Stimulated activated CD4-positive, alpha-beta T cell treated with anti-CD3 and anti-CD28 coated beads, Interleukin-1b, Interleukin-23, amount 100 ng/mL, for 48 hours (primary cell): ENCODE results near the gene HEXB.
"Not testable (repeated sequence)": the region's sequence is repeated elsewhere in the genome, so short reads cannot be mapped to it uniquely, and the experiment has no call there.

Experiments
- DNase-seq: peaks from one replicate; pipeline ENCODE4 v3.0.0-alpha.2; 2020

HEXB gene

DNA sequence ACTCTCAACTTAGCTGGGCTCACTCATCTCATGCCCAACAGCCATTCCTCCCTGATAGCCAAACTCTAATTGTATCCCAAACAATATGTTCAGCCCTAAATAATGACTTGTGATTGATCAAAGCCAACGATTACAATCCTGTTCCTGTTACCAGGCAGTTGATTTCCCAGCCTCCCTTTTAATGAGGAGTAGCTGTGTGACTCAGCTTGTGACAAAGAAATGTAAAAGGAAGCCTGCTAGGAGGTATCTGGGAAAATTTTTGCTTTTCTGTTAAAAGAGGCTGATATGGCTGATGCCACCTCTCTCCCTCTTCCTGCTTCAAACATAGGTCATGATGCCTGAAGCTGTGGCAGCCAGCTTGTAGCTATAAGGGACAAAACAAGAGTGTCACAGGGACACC lies 24.9 kb upstream of the HEXB start:
- no peak for DNase-seq

DNA sequence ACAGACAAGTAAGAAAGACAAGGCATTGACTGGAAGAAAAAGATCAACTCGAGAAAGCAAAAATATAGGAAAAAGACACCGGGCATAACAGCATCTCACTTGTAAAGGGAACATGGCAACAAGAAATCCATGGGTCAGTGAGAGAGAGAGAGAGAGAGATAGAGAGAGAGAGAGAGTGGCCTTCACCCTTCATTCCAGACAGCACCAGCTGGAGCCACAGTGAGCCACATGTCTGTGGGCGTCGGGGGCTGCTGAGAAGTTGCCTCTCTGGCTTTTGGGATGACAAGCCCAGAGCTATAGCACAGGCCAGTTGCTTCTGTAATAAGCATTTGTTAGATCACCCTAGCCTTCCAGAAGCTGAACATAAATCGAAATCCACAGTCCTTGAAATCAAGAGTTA lies 24.2 kb upstream of the HEXB start:
- DNase-seq = no peak

DNA sequence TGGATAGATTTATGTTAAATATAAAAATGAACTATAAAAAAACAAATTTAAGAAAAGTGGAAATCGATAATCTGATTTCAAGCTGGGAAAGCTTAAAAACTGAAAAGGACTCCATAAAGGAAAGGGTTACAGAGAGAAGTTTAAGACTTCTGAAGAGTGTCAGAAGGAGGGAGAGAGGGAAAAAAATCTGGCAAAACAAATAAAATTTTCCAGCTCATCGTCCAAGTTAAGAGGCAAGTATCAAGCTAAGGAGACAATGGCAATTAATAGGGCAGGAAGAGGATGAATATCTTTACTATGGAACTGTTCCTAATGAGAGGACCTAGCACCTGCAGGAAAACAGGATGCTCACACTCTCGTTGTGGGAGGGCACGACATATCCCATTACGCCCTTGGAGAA lies 20.5 kb upstream of the HEXB start:
- no peak for DNase-seq

DNA sequence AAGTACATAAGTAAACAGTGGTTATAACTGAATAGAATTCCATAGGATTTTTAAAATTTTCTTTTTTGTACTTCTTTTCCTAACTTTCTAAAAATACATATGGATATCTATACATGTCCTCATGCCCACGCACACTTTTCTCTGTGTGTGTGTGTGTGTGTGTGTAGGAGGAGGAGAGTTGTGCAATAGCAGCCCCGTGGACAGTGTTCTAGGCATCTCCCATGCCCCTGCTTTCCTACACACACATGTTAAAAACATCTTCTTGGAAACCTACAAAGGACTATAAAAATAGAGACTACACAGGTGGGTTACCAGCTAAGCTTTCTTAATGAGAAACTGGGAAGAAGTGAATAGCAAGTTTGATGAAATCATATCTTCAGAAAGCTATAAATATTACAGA lies 19.8 kb upstream of the HEXB start:
- no peak for DNase-seq

DNA sequence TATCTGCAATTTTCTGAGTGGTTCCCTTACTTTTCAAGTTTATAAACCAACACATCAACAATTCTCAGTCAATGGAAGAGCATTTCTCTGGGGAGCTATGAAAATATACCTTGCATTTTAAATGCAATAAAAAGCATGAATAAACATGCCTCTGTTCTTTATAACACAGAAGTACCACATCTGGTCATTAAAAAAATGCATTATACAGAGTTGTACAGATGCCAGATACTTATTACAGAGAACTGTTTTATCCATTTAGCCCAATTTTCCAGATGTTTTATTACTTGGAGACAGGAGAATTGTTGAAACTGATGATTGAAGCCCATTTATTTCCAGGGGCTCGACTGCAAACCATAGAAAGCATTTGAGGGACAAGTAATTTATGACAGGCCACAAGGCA lies 19.2 kb upstream of the HEXB start:
- no peak for DNase-seq

DNA sequence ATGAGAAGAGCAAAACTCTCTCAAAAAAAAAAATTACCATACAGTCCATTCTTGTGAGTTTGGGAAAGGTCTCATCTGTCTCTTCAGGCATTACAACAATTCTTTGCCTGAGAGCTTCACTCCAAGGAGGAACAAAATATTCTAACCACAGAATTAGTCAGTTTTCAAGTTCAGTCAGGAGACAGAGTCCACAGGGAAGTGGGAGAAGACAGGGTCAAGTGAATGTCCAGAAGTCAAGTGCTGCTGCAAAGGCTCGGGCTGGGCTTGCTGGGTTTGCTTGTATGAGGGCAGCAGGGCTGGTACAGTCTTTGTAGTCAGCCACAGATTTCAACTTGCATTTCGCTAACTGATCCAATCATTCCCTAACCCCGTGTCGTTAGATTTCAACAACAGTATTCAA lies 17.6 kb upstream of the HEXB start:
- no peak for DNase-seq

DNA sequence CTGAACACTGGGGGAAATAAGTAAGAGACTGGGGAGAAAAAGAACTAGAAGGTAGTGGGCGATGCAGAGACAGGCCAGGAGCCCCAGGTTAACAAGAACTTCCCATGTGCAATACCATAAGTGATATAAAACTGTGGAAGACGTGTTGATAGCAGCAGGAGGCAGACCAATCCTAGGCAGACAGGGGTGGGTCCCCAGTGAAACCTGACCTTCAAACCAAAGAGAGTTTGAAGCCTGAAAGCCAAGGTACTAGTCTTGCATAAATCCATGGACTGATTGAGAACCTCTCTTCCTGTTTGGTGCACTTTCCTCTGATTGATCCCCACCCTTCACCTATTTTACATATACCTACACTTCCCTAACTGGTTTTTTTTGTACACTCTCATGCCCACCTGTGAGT lies 15.2 kb upstream of the HEXB start:
- DNase-seq = no peak

DNA sequence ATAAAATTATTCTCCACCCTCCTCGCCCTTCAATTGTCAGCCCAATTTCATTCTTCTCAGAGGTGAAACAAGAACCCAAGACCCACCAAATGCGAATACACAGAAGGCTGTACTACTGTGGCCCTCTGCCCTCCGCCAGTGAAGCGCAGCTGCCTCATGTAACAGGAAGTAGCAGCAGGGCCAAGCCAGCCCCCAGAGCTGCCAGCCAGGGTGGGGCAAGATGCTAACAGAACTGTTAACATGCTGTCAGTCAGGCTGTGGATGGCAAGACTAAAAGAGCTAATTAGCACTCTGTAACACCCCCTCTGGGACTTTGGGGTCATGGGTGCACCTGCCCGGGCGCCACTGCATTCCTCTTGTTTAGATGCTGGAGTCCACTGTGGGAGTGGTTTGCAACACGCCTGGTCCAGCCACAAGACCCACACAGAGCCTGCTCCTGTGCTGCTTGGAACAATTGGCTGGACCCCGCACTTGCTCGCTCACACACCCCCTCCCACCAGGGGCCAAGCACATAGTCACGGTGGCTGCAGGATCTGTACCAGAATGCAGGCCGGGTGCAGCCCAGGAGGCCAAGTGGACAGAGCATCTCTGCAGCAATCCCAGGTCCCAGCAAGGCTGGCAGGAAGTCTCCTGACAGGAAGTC lies 14.5 kb upstream of the HEXB start:
- no peak for DNase-seq

DNA sequence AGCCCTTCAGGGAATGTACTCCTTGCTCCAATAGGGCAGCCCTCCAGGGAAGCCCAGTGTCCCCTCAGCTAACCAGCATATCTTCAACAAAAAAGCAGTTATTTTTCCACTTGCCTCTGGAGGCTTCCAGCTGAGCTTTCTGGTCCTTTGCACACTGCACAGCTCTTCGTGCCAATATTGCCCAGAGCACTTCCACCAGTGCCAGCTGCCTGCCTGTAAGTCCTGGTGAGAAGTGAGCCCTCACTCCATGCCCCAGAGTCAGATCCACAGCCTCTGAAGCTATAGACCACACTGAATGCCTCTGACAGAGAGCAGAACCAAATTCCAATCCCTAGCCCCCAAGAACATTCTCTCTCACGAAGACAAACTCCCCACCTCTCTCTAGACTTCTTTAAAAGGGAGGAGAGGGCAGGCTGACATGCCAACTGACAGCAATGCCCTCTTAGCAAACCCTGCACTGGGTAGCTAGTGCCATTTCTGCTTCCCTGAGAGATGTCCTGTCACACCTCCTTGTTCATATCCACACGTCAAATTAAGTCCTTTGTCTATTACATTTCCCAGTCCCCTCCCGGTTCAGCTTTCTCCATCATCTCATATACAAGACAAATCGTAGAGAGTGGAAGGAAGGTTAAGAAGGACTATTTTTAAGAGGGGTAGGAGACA lies 12.7 kb upstream of the HEXB start:
- DNase-seq = no peak

DNA sequence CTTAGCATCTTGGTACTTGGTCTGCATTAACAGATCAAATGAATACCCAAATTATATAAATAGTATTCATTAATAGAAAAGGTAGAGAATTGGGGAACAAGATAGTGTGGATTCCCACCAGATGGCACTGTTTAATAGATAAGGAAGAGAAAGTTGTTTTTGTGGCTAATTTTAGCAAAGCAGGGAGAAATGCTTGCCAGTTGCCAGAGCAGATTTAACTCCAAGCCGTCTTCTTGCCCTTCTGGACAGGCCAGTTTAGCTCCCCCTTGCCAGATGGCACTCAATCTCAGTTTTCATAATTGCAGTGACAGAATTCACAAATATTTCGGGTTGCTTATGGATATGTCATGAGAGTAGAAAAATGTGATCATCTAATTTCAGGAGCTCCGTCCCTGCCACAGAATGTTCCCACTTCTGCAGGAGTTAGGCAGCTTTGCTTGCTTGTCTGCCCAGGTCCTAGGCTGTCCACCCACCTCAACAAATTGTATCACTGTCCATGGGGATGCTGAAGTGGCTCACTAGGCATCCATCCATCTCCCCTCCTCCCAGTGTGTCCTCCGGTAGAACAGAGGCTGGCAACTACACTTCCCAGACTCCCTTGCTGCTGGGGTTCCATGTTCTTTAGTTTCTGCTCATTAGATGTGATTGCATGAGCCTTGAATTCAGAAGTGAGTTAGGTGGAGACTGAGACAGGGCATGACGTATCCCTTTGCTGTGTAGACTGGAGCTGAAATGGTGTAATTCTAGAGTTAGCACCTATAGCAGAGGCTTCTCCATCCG lies 11.8 kb upstream of the HEXB start:
- DNase-seq = no peak

DNA sequence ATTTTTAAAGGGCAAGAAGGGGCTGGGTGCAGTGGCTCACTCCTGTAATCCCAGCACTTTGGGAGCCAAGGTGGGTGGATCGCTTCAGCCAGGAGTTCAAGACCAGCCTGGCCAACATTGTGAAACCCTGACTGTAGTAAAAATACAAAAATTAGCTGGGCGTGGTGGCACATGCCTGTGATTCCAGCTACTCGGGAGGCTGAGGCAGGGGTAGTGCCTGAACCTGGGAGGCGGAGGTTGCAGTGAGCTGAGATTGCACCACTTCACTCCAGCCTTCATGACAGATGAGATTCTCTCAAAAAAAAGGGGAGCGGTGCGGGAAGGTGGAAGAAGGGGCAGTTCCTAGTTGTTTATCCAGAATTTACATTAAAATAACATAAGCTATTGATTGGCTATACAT lies 8.6 kb upstream of the HEXB start:
- not testable (repeated sequence) for DNase-seq

DNA sequence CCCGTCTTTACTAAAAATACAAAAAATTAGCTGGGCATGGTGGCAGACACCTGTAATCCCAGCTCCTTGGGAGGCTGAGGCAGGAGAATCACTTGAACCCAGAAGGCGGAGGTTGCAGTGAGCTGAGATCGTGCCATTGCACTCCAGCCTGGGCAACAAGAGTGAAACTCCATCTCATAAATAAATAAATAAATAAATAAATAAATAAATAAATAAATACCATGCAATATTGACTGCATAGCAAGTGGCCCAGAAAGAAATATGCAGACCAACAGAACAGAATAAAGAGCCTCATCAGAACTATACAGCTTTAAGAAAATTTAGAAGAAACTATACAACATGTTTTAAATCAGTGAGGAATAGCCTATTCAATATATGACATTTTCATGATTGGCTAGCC lies 6.9 kb upstream of the HEXB start:
- not testable (repeated sequence) for DNase-seq

DNA sequence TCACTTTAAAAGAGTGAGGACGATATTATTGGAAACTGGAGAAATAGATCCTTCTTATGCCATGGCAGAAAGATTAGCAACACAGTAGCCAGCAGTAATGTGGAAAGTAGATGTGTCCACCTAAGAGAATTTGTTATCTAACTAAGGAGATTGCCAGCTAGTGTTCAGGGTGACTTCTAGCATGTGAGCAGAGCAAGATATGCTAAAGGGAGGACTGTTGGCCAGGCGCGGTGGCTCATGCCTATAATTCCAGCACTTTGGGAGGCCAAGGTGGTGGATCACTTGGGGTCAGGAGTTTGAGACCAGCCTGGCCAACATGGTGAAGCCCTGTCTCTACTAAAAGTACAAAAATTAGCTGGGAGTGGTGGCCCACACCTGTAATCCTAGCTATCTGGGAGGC lies 5.7 kb upstream of the HEXB start:
- DNase-seq = not testable (repeated sequence)

DNA sequence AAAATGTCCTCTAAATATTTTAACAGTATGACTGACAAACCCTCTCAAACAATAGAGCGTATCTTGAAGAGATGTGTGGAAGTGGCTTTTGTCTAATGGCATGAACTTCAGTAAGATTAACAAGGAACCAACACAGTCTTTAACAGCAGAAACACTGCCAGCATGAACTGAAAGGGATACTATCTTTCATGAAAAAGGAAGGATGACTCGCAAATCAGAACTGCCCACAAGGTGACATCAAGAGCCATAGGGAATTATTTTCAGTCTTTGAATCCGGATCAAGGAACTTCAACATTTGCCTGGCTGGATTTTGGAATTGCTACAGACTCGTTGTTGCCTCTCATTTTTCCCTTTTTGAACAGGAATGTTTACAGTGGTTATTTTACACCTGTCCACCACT lies 5.1 kb upstream of the HEXB start:
- DNase-seq = no peak

DNA sequence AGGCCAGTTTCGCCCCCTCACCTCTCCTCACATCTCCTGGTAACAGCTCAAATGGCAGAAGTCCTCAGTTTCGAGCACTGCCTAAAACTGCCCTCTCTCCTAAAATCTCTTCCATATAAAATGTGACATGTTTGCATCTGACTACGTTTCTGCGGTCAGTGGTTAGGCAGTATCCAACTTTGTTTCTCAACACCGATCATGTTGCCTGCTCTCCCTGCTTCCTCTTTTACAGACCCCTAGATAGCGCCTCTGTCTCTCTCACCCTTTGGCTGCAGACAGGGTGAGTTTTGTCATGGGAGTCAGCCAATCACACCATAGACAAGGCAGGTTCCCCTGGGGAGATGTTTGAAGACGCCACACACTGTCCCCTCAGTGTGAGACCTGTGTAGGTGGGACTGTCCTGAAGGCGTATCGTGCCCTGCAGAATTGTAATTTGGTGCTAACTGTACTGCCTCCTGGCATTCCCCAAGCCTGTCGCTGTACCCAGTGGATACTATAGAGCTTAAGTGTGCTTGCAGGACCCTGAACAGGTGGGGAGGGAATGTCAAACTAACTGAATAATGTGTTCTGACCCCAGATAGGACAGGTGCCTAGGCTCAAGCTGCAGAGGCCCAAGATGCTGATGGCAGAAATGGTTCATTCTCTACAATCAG lies 1.1 kb downstream of the HEXB start:
- peak; percentile 10 for DNase-seq

DNA sequence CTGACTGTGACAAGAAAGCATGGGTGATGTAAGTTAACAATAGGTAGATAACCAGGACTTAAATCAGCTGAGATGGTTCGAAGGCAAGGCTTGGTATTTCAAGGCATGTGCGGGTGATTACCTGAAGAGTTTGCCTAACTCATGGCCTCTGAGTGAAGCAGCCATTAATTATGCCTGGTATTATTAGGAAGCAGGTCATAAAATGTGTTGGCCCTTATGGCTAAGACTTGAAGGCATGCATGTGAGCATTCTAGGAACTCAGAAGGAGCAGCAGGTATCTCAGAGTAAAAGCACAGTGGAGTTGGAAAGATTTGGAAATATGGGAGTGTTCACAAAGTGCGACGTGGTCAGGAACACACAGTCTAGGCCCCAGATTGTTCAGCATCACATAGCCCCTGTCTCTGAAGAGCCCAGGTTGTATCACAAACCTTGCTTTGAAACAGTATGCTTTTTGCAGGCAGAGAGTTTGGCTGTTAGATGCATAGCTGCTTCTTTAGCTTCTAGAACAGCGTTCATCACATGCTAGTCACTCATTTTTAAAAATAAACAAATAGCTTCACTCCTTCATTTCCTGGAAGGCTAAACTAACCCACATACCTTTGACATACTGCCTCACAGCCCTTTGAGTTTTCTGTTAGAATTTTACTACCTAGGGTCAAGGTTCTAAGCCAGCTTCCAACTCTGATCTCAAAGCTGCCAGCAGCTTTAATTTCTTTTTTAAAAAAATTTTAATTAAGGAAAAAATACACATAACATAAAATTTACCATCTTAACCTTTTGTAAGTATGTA lies 2.1 kb downstream of the HEXB start:
- DNase-seq = no peak

DNA sequence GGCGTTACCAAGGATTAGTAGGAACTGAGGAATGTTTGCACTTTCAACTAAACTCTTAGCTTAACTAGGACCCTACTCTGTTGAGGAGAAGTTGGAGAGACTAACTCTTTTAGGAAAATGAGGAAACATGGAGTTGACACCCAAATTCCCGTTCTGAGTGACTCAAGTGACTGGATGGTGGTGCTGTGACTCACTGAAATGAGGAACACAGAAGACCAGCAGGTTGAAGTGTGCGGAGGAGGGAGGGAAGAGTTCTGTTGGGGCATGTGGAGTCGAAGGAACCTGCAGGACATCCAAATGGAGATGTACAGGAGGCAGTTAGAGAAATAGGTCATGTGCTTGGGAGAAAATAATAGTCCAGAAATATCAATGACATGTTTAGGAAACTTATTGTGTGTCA lies 8.2 kb downstream of the HEXB start:
- DNase-seq = no peak

DNA sequence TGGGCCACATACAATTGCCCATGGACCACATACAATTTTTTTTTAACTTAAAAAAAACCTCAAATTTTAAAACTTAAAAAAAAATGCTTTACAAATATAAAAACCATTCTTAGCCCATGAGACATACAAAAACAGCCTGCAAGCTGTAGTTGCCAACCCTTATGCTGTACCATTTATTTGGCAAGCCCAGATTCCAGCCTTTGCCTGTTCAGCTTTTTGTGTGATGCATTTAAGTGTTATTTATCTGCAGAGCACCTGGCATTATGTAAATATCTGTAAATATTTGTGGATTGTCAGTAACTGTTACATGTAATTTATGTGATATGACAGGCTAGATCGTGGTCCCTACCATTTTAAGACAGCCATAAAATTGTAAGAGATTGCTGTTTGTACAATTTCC lies 32.6 kb downstream of the HEXB start:
- DNase-seq = no peak

DNA sequence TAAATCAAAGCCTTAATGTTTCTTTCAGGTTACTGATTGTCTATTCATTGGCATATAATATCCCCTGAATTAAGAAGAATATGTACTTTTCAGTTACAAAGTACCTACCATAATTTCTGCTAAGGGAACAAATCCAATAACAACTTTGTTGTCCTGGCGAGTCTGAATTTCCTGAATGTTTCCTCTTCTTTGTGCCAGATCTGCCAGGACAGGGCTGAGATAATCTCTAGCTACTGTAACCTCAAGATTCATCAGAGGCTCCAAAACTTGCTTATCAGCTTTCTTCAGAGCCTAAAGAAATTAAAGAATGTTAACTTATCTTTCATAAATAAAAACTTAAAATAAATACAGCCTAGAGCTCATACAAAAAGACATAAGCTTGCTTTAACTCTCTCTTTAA lies 37.2 kb downstream of the HEXB start:
- DNase-seq = no peak

DNA sequence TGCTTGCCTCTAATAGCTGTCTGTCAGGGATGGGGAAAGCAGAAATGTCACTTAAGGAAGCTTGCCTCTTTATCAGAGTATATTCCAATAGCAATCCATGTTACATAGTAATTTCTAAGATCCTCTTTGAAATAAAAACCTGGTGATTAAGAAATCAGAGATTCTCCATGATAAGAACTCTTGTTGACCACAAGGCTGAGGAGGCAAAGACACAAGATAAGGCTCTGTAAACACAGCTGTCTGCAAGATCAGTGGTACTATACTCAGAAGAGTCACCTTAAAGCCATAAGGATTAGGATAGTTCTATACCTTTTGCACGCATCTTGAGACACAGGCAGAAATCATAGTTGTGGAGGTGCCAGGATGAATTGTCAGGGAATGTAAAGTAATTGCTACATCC lies 40.3 kb downstream of the HEXB start:
- no peak for DNase-seq

DNA sequence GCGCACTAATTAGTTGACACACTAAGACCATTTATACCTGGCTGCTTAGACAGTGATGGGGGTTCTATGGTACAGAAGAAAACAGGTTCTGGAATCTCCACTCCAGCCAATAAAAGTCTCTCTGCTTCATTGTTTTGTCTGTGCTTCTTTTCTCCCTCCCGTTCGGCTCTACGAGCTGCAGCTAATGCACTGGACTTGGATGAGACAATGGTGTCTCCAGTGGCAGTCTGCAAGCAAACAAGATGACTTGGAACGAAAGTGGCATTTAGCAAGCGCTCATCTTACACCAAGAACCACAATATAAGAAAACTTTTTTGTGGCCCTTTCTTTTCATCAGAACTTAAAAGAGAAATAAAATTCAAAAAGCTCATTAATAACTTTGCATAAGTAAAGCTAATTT lies 51.7 kb downstream of the HEXB start:
- no peak for DNase-seq

DNA sequence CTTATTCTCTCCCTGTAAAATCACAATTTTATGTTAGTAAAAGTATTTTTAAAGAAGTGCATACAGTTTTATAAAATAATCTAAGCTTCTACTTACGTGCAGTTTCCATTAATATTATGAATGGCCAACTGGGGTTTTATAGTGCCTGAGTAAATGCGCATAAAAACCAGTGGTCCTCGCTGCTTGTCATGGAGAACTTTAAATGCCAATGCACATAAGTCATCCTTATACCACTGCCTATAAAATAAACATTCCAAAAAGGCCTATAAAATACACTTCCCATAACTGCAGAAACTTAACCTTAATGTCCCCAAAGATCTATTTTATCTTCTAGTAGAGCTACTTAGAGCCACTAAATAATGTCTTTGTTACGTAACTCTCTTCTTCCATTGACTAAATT lies 53.4 kb downstream of the HEXB start:
- no peak for DNase-seq

DNA sequence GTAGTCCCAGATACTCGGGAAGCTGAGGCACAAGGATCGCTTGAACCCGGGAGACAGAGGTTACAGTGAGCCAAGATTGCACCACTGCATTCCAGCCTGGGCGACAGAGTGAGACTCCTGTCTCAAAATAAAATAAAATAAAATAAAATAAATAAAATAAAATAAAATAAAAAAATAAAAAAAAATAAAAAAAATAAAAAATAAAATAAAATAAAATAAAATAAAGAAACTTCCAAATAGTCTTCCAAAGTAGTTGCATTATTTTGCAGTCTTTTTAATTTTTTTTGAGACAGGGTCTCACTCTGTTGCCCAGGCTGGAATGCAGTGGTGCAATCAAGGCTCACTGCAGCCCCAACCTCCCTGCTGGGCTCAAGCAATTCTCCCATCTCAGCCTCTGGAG lies 63.7 kb downstream of the HEXB start:
- not testable (repeated sequence) for DNase-seq
